HL-60 (cell line): ENCODE data around the gene CAMTA1.

ENCODE experiments used
- DNase-seq, 2 experiments: peaks; one replicate each; pipeline ENCODE4 v3.0.0-alpha.2; 2010 to 2020; ENCODE audit warnings: low read depth in 1 of 2, low spot score in 1 of 2
- H3K27ac ChIP-seq: fragments of 250-450 bp; sonication (Bioruptor Pico); replicated peaks from 2 replicates; pipeline ENCODE4 v1.5.1; 2020; ENCODE audit warnings: mild to moderate bottlenecking, moderate library complexity
- H3K27me3 ChIP-seq: fragments of 250-450 bp; sonication (Bioruptor Pico); 2 replicates; pipeline ENCODE4 v1.5.1; 2021; ENCODE audit warnings: mild to moderate bottlenecking, moderate library complexity; ENCODE audit not compliant: insufficient read depth, poor library complexity, severe bottlenecking
- H3K4me3 ChIP-seq: replicated peaks from 2 replicates; pipeline ENCODE4 v1.5.1; 2011; ENCODE audit warnings: mild to moderate bottlenecking, control low read depth, low read length; ENCODE audit not compliant: insufficient read depth
- GABPA ChIP-seq: IDR thresholded peaks from 2 replicates; pipeline ENCODE4 v1.6.1; 2012; ENCODE audit warnings: low read depth
- POLR2AphosphoS5 ChIP-seq: IDR thresholded peaks from 2 replicates; pipeline ENCODE4 v1.6.1; 2012; ENCODE audit warnings: low read depth
- SPI1 ChIP-seq: IDR thresholded peaks from 2 replicates; pipeline ENCODE4 v1.6.1; 2012; ENCODE audit warnings: low read depth, mild to moderate bottlenecking, borderline replicate concordance
- TF ChIP-seq, protein P1 (sequence below): IDR thresholded peaks from 2 replicates; pipeline ENCODE4 v1.6.1; 2012; ENCODE audit warnings: low read depth; ENCODE audit not compliant: insufficient replicate concordance
- TF ChIP-seq, protein P2 (sequence below): IDR thresholded peaks from one replicate; pipeline ENCODE4 v1.5.1; 2011; ENCODE audit warnings: low read length, control low read depth, inconsistent platforms; ENCODE audit not compliant: insufficient read depth

The CAMTA1 gene

DNA sequence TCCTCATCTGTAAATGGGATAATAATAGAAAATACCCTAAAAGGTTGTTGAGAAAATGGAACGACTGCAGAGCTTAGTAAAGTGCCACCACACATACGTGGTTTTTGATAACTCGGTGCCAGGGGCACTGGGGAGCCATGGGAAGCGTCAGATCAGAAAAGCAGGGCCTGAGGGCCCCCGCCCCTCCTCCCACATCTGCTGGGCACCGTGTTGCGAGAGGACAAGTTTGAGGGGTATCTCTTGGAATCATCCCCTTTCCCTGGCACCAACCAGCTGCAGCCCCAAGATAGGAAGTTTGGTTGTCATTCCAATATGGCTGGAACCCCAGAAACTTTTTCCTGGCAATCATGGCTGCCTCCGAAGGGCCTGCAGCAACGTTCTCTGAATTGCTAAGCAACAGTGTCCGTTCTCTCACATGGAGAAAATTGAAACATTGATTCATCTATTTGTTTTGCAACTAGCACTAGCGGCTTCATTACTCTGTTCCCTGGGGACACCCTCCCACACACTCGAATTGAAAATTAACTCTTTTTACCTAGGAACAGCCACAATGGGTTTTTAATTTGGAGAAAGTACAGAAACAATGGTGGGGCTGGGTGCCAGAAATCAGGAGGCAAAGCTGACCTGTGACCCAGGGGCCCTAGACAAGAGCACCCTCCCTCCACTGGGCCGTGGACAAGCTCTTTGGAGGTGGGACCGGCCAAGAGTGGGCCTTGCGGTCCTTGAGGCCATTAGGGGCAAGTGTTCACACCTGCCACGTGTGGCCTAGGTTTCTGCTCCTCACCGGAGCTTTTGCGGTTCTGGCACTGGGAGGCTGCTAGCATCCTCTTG, 795.9 kb downstream of the CAMTA1 start:
- no peak overlapping the region for H3K27ac ChIP-seq
- H3K27me3 ChIP-seq = no peaks in the 10 kb centered on the region

DNA sequence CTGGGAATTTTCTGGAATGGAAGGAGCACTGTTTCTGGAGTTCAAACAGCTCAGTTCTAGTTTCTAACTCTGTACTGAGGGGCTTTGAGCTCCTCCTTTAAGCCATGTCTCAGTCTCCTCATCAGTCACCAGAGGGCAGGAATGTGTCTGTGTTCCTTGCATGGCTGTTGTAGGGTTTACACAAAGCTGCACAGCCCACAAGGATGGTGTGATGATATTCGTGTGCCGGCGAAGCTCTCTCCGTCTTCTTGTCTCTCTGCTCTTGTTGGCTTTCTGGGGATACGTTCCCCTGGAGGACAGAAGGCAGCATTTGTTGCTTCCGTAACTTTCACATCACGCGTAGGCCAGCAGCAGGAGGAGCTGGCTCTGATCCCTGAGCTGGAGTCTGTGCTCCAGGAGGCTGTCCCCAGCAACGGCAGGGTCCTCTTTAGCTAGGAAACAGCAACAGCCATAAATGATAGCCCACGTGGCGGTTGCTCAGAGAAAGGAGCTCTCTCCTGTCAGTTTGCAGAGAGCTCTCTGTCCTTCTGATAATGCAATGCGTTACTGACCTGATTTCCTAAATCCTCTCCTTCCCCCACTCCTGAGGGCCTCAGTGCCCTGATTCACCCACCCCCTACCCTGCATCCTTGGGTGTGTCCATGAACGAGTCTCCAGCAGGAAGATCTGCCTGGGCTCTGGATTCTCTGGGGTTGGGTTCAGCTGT, 796.7 kb downstream of the CAMTA1 start:
- no peak for DNase-seq
- no peak overlapping the region for H3K4me3 ChIP-seq
- TF ChIP-seq GABPA (no peak), POLR2AphosphoS5 (no peak), SPI1 (no peak)
- TF ChIP-seq, protein P1, sequence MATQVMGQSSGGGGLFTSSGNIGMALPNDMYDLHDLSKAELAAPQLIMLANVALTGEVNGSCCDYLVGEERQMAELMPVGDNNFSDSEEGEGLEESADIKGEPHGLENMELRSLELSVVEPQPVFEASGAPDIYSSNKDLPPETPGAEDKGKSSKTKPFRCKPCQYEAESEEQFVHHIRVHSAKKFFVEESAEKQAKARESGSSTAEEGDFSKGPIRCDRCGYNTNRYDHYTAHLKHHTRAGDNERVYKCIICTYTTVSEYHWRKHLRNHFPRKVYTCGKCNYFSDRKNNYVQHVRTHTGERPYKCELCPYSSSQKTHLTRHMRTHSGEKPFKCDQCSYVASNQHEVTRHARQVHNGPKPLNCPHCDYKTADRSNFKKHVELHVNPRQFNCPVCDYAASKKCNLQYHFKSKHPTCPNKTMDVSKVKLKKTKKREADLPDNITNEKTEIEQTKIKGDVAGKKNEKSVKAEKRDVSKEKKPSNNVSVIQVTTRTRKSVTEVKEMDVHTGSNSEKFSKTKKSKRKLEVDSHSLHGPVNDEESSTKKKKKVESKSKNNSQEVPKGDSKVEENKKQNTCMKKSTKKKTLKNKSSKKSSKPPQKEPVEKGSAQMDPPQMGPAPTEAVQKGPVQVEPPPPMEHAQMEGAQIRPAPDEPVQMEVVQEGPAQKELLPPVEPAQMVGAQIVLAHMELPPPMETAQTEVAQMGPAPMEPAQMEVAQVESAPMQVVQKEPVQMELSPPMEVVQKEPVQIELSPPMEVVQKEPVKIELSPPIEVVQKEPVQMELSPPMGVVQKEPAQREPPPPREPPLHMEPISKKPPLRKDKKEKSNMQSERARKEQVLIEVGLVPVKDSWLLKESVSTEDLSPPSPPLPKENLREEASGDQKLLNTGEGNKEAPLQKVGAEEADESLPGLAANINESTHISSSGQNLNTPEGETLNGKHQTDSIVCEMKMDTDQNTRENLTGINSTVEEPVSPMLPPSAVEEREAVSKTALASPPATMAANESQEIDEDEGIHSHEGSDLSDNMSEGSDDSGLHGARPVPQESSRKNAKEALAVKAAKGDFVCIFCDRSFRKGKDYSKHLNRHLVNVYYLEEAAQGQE = no peak
- TF ChIP-seq, protein P2, sequence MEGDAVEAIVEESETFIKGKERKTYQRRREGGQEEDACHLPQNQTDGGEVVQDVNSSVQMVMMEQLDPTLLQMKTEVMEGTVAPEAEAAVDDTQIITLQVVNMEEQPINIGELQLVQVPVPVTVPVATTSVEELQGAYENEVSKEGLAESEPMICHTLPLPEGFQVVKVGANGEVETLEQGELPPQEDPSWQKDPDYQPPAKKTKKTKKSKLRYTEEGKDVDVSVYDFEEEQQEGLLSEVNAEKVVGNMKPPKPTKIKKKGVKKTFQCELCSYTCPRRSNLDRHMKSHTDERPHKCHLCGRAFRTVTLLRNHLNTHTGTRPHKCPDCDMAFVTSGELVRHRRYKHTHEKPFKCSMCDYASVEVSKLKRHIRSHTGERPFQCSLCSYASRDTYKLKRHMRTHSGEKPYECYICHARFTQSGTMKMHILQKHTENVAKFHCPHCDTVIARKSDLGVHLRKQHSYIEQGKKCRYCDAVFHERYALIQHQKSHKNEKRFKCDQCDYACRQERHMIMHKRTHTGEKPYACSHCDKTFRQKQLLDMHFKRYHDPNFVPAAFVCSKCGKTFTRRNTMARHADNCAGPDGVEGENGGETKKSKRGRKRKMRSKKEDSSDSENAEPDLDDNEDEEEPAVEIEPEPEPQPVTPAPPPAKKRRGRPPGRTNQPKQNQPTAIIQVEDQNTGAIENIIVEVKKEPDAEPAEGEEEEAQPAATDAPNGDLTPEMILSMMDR = no peak
- H3K27me3 ChIP-seq = no peaks in the 10 kb centered on the region
- no peak overlapping the region for H3K27ac ChIP-seq

More for the DNA sequence above, 795.9 kb downstream of the CAMTA1 start:
- no peak for TF ChIP-seq GABPA
- TF ChIP-seq, protein P1 = no peak
- TF ChIP-seq SPI1 = no peak
- no peak for DNase-seq
- no peak overlapping the region for H3K4me3 ChIP-seq

DNA sequence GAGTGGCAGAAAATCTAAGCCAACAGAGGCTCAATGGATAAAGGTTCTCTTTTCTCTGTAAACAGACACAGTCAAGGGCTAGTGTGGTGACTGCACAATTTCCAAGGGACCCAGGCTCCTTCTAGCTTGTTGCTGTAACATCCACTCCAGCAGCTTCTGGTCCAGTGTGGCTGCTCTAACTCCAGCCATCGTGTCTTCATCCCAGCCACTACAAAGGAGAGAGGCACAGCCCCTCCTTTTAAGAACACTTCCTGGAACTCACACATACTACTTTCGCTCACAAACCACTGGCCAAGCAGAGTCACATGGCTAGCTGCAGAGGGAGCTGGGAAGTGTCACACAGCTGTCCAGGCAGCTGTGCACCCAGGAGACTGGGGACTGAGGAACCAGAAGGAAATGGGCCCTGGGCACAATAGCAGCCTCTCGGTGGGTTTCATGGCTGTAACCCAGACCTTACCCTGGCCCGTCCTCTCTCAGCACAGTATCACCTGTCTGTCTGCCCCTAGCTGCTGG, 797.3 kb downstream of the CAMTA1 start:
- H3K27ac ChIP-seq = no peak overlapping the region
- no peaks in the 10 kb centered on the region for H3K27me3 ChIP-seq
- H3K4me3 ChIP-seq = no peak overlapping the region
- DNase-seq = no peak
- TF ChIP-seq, protein P1 = no peak
- TF ChIP-seq POLR2AphosphoS5 = no peak
- TF ChIP-seq, protein P2 = no peak
- no peak for TF ChIP-seq GABPA
- TF ChIP-seq SPI1 = no peak
